NCI-H774 (cell line): ENCODE data around the gene GLT8D1.

Experiments
- DNase-seq: peaks from one replicate; lab custom pipeline; 2025; lab: John Stamatoyannopoulos, UW

Gene GLT8D1

GRCh38 chr3:52712291-52713212 lies 7.0 kb upstream of the GLT8D1 start:
- no peak for DNase-seq

GRCh38 chr3:52710512-52710911 lies 4.9 kb upstream of the GLT8D1 start:
- no peak for DNase-seq

GRCh38 chr3:52707585-52707984 lies 2.0 kb upstream of the GLT8D1 start:
- no peak for DNase-seq

GRCh38 chr3:52705438-52705687 lies 228 bp downstream of the GLT8D1 start:
- no peak for DNase-seq

GRCh38 chr3:52704611-52705437 lies 767 bp downstream of the GLT8D1 start:
- no peak for DNase-seq

GRCh38 chr3:52703341-52703740 lies 2.2 kb downstream of the GLT8D1 start:
- DNase-seq: no peak

GRCh38 chr3:52697632-52697965 lies 8.0 kb downstream of the GLT8D1 start:
- no peak for DNase-seq

- DNase-seq: no peak
Measured at GRCh38 chr3:52696830-52697631, 8.6 kb downstream of the GLT8D1 start.

- no peak for DNase-seq
Measured at GRCh38 chr3:52695798-52696671, 9.6 kb downstream of the GLT8D1 start.

- DNase-seq: no peak
Measured at GRCh38 chr3:52694528-52695189, 10.9 kb downstream of the GLT8D1 start.

- DNase-seq: no peak
Measured at GRCh38 chr3:52693071-52693470, 12.5 kb downstream of the GLT8D1 start.

- DNase-seq: no peak
Measured at GRCh38 chr3:52690560-52690959, 15.0 kb downstream of the GLT8D1 start.

- DNase-seq: no peak
Measured at GRCh38 chr3:52689151-52689550, 16.4 kb downstream of the GLT8D1 start.

- DNase-seq: no peak
Measured at GRCh38 chr3:52688266-52688665, 17.3 kb downstream of the GLT8D1 start.

- peak; percentile 85 for DNase-seq
Measured at GRCh38 chr3:52685709-52686691, 19.6 kb downstream of the GLT8D1 start, which contains the start of the genes GNL3 and PBRM1. Gene GNL3 (plus strand): TSS chr3:52686032. CDS start chr3:52686093, 61 bp downstream. Gene PBRM1 (minus strand): TSS chr3:52685913.

GRCh38 chr3:52685285-52685708 lies 20.3 kb downstream of the GLT8D1 start:
- peak; percentile 57 for DNase-seq

- DNase-seq: no peak
Measured at GRCh38 chr3:52684184-52684583, 21.4 kb downstream of the GLT8D1 start.

GRCh38 chr3:52683611-52684010 lies 22.0 kb downstream of the GLT8D1 start:
- DNase-seq: no peak

- no peak for DNase-seq
Measured at GRCh38 chr3:52682016-52682415, 23.6 kb downstream of the GLT8D1 start.

GRCh38 chr3:52681596-52681995 lies 24.0 kb downstream of the GLT8D1 start:
- DNase-seq: no peak
